ENCODE results near the gene WDR31.
A peak's percentile ranks its signal among the peaks of the same experiment; 100 is the strongest.
"Not testable (repeated sequence)": the region's sequence is repeated elsewhere in the genome, so short reads cannot be mapped to it uniquely, and the experiment has no call there.

The WDR31 gene

GRCh38 chr9:113369855-113370140 lies 29.7 kb upstream of the WDR31 start:
- no peak overlapping the region for H3K4me3 ChIP-seq (ENCODE audit: low read length)
- DNase-seq (ENCODE audit: low read depth, low spot score) = no peak

GRCh38 chr9:113368982-113369854 lies 29.1 kb upstream of the WDR31 start:
- H3K4me3 ChIP-seq (ENCODE audit: low read length) = no peak overlapping the region
- DNase-seq (ENCODE audit: low read depth, low spot score) = no peak

GRCh38 chr9:113368348-113368981 lies 28.4 kb upstream of the WDR31 start:
- no peak overlapping the region for H3K4me3 ChIP-seq (ENCODE audit: low read length)
- no peak for DNase-seq (ENCODE audit: low read depth, low spot score)

GRCh38 chr9:113365652-113366051 lies 25.6 kb upstream of the WDR31 start:
- DNase-seq (ENCODE audit: low read depth, low spot score); H3K4me3 ChIP-seq (ENCODE audit: low read length): not testable (repeated sequence)

- no peak overlapping the region for H3K4me3 ChIP-seq (ENCODE audit: low read length)
- DNase-seq (ENCODE audit: low read depth, low spot score) = no peak
These were observed 24.9 kb upstream of the WDR31 start for GRCh38 chr9:113364951-113365350.

GRCh38 chr9:113363336-113363735 lies 23.3 kb upstream of the WDR31 start:
- DNase-seq (ENCODE audit: low read depth, low spot score) = no peak
- no peak overlapping the region for H3K4me3 ChIP-seq (ENCODE audit: low read length)

GRCh38 chr9:113361304-113362018 lies 21.4 kb upstream of the WDR31 start:
- DNase-seq (ENCODE audit: low read depth, low spot score) = no peak
- H3K4me3 ChIP-seq (ENCODE audit: low read length) = no peak overlapping the region

- no peak for DNase-seq (ENCODE audit: low read depth, low spot score)
- no peak overlapping the region for H3K4me3 ChIP-seq (ENCODE audit: low read length)
These were observed 20.3 kb upstream of the WDR31 start for GRCh38 chr9:113360242-113360842.

- DNase-seq (ENCODE audit: low read depth, low spot score) = no peak
- no peak overlapping the region for H3K4me3 ChIP-seq (ENCODE audit: low read length)
These were observed 19.3 kb upstream of the WDR31 start for GRCh38 chr9:113359385-113359784.

GRCh38 chr9:113356686-113357292 lies 16.7 kb upstream of the WDR31 start:
- no peak overlapping the region for H3K4me3 ChIP-seq (ENCODE audit: low read length)
- no peak for DNase-seq (ENCODE audit: low read depth, low spot score)

GRCh38 chr9:113355040-113355596 lies 15.0 kb upstream of the WDR31 start:
- H3K4me3 ChIP-seq (ENCODE audit: low read length) = no peak overlapping the region
- DNase-seq (ENCODE audit: low read depth, low spot score) = no peak

- DNase-seq (ENCODE audit: low read depth, low spot score) = no peak
- H3K4me3 ChIP-seq (ENCODE audit: low read length) = no peak overlapping the region
These were observed 12.3 kb upstream of the WDR31 start for GRCh38 chr9:113352411-113352810.

- no peak for DNase-seq (ENCODE audit: low read depth, low spot score)
- no peak overlapping the region for H3K4me3 ChIP-seq (ENCODE audit: low read length)
These were observed 11.9 kb upstream of the WDR31 start for GRCh38 chr9:113352006-113352405.

GRCh38 chr9:113350937-113351336 lies 10.9 kb upstream of the WDR31 start:
- peak overlapping the region; percentile 62 for H3K4me3 ChIP-seq (ENCODE audit: low read length)
- DNase-seq (ENCODE audit: low read depth, low spot score) = peak; percentile 50

GRCh38 chr9:113350107-113350661 lies 10.1 kb upstream of the WDR31 start:
- H3K4me3 ChIP-seq (ENCODE audit: low read length) = peak overlapping the region; percentile 62

GRCh38 chr9:113349445-113350094 lies 9.5 kb upstream of the WDR31 start, which contains the start of gene BSPRY:
TSS of gene BSPRY (plus strand) at chr9:113349541. CDS start at chr9:113349580, 39 bp downstream.
- DNase-seq (ENCODE audit: low read depth, low spot score) = no peak
- peak within 1 kb of the TSS; percentile 62 for H3K4me3 ChIP-seq (ENCODE audit: low read length)

More at GRCh38 chr9:113350107-113350661, 10.1 kb upstream of the WDR31 start:
- no peak for DNase-seq (ENCODE audit: low read depth, low spot score)

- DNase-seq (ENCODE audit: low read depth, low spot score) = no peak
- peak overlapping the region; percentile 62 for H3K4me3 ChIP-seq (ENCODE audit: low read length)
These were observed 9.0 kb upstream of the WDR31 start for GRCh38 chr9:113349066-113349444.

- no peak for DNase-seq (ENCODE audit: low read depth, low spot score)
- no peak overlapping the region for H3K4me3 ChIP-seq (ENCODE audit: low read length)
These were observed 8.4 kb upstream of the WDR31 start for GRCh38 chr9:113348437-113348836.

Data from Jurkat, Clone E6-1 (cell line).